HG03135 (cell line): ENCODE data around the gene ARHGAP32.
"Not testable (repeated sequence)": the region's sequence is repeated elsewhere in the genome, so short reads cannot be mapped to it uniquely, and the experiment has no call there.

ENCODE experiments used
- ATAC-seq: cut with Tn5 transposase; IDR thresholded peaks from one replicate; pipeline ENCODE4 v1.9.1; 2021; ENCODE audit warnings: mild to moderate bottlenecking, moderate library complexity; ENCODE audit not compliant: unreplicated experiment

ARHGAP32 gene

GRCh38 chr11:129204150-129204838, 12.2 kb upstream of the ARHGAP32 start:
- ATAC-seq = no peak

- ATAC-seq = no peak
Observed at GRCh38 chr11:129202646-129203045, 10.5 kb upstream of the ARHGAP32 start.

- ATAC-seq = no peak
Observed at GRCh38 chr11:129195682-129196081, 3.6 kb upstream of the ARHGAP32 start.

- no peak for ATAC-seq
Observed at GRCh38 chr11:129191649-129192048, 476 bp downstream of the ARHGAP32 start.

GRCh38 chr11:129190087-129190486, 2.0 kb downstream of the ARHGAP32 start:
- no peak for ATAC-seq

GRCh38 chr11:129189646-129190045, 2.5 kb downstream of the ARHGAP32 start:
- no peak for ATAC-seq

- ATAC-seq = not testable (repeated sequence)
Observed at GRCh38 chr11:129185082-129185481, 7.0 kb downstream of the ARHGAP32 start.

GRCh38 chr11:129184581-129184980, 7.5 kb downstream of the ARHGAP32 start:
- no peak for ATAC-seq

GRCh38 chr11:129167315-129167714, 24.8 kb downstream of the ARHGAP32 start:
- ATAC-seq = no peak

DNA sequence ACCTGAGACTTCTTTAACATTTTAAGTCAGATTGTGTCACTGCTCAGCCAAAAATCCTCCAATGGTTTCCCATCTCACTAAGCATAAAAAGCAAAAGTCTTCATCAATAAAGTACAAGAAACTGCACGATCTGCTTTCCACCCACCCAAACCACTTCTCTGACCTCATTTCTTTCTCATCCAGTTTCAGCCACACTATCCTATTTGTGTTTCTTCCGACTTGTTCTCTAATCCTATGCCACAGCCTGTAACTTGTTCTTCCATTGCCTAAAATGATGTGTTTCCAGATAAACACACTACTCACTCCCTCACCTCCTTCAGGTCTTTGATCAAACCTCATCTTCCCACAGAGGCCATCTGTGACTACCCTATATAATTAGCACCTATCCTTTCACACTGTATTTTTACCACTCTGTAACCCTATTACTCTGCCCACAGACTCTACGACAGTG, 28.4 kb downstream of the ARHGAP32 start:
- no peak for ATAC-seq

GRCh38 chr11:129157080-129157479, 35.0 kb downstream of the ARHGAP32 start:
- ATAC-seq = not testable (repeated sequence)

DNA sequence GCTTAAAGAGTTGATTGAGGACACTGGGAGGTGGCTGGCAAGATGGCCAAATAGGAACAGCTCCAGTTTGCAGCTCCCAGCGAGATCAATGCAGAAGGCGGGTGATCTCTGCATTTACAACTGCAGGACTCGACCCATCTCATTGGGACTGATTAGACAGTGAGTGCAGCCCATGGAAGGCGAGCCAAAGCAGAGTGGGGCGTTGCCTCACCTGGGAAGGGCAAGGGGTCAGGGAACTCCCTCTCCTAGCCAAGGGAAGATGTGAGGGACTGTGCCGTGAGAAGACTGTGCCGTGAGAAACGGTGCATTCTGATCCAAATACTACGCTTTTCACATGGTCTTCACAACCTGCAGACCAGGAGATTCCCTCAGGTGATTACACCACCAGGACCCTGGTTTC, 36.4 kb downstream of the ARHGAP32 start:
- ATAC-seq = no peak

- ATAC-seq = no peak
Observed at GRCh38 chr11:129148487-129148886, 43.6 kb downstream of the ARHGAP32 start.

GRCh38 chr11:129146191-129146590, 45.9 kb downstream of the ARHGAP32 start:
- no peak for ATAC-seq

DNA sequence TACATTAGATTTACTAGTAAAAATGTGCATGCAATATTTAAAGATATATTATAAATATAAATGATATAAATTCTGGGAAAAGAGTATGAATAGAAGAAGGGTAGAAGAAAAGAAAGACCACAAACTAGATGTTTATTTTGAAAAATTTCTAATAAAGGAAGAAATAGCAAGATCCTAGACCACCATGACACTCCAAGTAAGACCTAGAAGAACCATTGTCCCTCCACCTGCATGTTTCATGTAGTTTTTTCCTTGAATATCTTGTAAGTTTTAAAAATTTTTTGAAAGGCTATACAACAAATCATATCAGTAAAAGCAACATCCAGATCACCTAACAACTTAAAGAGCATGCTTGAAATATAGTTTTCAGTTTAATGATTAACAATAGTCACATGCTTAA, 46.8 kb downstream of the ARHGAP32 start:
- no peak for ATAC-seq

GRCh38 chr11:129144256-129144655, 47.9 kb downstream of the ARHGAP32 start:
- no peak for ATAC-seq

DNA sequence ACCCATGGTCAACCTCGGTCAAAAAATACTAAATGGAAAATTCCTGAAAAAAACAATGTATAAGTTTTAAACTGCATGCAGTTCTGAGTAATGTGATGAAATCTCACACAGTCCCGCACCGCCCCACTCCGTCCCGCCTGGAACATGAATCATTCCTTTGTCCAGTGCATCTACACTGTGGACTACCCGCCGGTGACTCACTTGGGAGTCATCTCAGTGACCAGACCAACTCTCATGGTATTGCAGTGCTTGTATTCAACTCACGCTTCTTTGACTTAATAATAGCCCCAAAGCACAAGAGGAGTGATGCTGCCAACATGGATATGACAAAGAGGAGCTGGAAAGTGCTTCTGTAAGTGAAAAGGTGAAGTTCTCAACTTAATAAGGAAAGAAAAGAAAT, 48.8 kb downstream of the ARHGAP32 start:
- ATAC-seq = no peak

DNA sequence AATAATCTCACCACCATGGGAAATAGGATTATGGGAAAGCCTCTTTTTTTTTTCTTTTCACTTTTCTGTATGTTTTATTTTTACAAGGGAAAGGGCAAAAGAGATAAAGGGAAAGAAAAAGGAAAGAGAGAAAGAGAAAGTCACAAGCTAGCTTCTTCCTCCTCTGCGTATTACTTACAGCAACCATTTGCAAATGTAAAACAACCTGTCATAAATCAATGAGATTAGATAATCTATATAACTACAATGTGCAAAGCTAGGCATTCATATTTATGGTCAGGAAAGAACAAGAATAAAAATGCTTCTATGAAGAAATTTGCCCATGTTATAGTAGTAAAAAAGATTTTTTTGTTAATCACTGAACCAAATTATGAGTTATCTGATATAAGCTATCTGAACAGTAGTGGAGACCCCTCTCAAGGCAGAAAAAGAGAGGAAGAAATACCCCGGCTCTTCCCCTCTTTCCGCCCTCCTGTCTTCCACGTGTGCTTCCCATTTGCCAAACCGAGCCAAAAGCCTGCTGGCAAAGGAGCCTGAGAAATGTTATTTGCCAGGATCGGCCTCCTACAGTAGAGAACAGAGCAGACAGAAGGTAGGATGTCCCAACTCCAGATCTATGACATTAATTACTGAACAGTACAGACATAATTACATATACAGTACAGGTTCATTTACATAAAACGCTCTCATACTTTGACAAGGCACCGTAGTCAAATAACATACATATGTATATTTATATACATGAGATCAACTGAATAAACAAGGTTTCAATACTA, 50.2 kb downstream of the ARHGAP32 start:
- no peak for ATAC-seq

DNA sequence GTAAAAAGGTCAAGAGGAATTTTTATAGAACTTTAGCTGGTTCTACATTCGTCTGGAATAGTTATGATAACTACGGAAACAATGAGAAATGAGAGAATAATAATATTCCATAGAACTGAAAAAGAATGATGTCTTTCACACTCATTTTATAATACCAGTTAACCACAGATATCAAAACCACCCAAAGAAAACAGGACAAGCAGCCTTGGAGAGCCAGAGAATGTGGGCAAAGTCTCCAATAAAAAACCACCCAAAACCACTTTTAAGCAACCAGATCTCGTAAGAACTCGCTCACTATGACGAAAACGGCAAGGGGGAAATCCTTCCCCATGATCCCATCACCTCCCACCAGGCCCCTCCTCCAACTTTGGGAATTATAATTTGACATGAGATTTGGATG, 60.8 kb downstream of the ARHGAP32 start:
- no peak for ATAC-seq

- not testable (repeated sequence) for ATAC-seq
Observed at GRCh38 chr11:129128881-129129620, 63.1 kb downstream of the ARHGAP32 start.

- ATAC-seq = no peak
Observed at GRCh38 chr11:129119036-129119435, 73.1 kb downstream of the ARHGAP32 start.
